ENCODE measurements around the gene RALGAPA2. TPM values are rescaled to one million over a fixed set of nuclear protein-coding genes. Genes with fewer than 3 reads are reported as not detected.
"Not testable (repeated sequence)": the region's sequence is repeated elsewhere in the genome, so short reads cannot be mapped to it uniquely, and the experiment has no call there.

Gene RALGAPA2
- total RNA-seq, 2 donors from 2014 or later = 36.5 to 53.2 TPM

DNA sequence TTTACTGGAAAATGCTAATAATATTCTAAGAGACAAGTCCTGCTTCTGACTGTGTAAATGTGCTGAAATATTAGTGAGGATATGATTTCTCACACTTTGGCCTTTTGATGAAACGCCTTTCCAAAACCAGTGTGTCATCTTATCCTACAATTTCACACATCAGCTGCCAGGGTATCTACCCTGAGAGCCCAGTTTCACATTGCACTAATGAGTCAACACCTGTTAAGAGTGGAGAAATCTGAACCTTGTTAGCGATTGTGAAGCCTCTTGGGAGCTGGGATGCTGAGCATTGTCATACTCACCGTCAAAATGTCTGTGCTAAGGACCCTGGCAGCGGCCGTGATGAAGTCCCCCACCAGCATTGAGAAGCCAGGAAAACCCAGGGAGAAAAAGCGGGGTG lies 166.0 kb downstream of the RALGAPA2 start:
- 92% methylated on average over 6 of the region's 6 CpGs for WGBS
- TF ChIP-seq POLR2AphosphoS5 (IDR thresholded peaks at IDR 0.05) = no peak
- TF ChIP-seq, protein P1, sequence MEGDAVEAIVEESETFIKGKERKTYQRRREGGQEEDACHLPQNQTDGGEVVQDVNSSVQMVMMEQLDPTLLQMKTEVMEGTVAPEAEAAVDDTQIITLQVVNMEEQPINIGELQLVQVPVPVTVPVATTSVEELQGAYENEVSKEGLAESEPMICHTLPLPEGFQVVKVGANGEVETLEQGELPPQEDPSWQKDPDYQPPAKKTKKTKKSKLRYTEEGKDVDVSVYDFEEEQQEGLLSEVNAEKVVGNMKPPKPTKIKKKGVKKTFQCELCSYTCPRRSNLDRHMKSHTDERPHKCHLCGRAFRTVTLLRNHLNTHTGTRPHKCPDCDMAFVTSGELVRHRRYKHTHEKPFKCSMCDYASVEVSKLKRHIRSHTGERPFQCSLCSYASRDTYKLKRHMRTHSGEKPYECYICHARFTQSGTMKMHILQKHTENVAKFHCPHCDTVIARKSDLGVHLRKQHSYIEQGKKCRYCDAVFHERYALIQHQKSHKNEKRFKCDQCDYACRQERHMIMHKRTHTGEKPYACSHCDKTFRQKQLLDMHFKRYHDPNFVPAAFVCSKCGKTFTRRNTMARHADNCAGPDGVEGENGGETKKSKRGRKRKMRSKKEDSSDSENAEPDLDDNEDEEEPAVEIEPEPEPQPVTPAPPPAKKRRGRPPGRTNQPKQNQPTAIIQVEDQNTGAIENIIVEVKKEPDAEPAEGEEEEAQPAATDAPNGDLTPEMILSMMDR (IDR thresholded peaks at IDR 0.05) = no peak
- TF ChIP-seq POLR2A (IDR thresholded peaks at IDR 0.05) = no peak
- no peaks in the 10 kb centered on the region for H3K4me1 ChIP-seq (replicated peaks)

DNA sequence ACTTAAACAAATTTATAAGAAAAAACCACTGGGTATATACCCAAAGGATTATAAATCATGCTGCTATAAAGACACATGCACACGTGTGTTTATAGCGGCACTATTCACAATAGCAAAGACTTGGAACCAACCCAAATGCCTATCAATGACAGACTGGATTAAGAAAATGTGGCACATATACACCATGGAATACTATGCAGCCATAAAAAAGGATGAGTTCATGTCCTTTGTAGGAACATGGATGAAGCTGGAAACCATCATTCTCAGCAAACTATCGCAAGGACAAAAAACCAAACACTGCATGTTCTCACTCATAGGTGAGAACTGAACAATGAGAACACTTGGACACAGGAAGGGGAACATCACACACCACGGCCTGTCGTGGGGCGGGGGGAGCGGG lies 169.1 kb downstream of the RALGAPA2 start:
- H3K4me3 ChIP-seq; H3K36me3 ChIP-seq; H3K4me1 ChIP-seq (replicated peaks); DNase-seq (ENCODE audit: low spot score); H3K27me3 ChIP-seq (replicated peaks; ENCODE audit: insufficient read depth); intact Hi-C loops (cut with DNase I); H3K9me3 ChIP-seq; H3K27ac ChIP-seq: not testable (repeated sequence)
- WGBS = 96% methylated on average over 7 of the region's 7 CpGs

More for the DNA sequence above, 166.0 kb downstream of the RALGAPA2 start:
- no peak for DNase-seq (ENCODE audit: low spot score)
- H3K9me3 ChIP-seq = no peaks in the 10 kb centered on the region
- H3K36me3 ChIP-seq = no peaks in the 10 kb centered on the region
- H3K27ac ChIP-seq = no peak overlapping the region
- intact Hi-C loops (cut with DNase I) = no loop called here
- H3K4me3 ChIP-seq = no peak overlapping the region
- no peaks in the 10 kb centered on the region for H3K27me3 ChIP-seq (replicated peaks; ENCODE audit: insufficient read depth)

DNA sequence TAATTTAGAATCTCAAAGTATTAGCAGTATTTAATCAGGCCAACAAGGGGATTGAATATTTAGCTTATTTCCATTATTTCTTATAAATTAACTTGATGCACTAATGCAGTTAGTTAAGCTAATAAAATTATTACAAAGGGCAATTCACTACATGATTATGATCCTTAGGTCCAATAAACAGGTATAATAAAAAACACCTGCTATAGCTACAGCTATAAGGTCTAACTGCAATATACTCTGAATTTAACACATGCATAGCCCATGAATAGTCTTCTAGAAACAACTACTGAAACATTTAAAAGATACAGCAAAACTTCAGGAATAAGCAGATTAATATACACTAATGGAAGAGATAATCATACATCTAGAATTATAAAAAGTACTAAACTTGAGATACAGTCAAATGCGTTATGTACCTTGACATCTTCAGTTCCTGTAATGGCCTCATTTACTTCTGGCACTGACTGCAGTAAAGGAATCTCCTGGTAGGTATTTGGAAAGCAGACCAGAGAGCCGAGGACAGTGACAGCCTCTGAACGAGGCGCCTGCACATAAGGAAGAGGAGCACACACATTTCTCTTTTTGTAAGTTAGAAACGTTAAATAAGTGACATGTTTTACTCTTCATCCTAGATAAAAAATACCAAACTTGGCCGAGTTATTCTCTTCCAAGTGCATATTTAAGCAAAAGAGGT lies 176.1 kb downstream of the RALGAPA2 start:
- DNase-seq (ENCODE audit: low spot score) = no peak
- H3K27ac ChIP-seq = no peak overlapping the region
- no peak for TF ChIP-seq POLR2A (IDR thresholded peaks at IDR 0.05)
- TF ChIP-seq, protein P1 (IDR thresholded peaks at IDR 0.05) = no peak
- TF ChIP-seq POLR2AphosphoS5 (IDR thresholded peaks at IDR 0.05) = no peak
- no peak overlapping the region for H3K4me3 ChIP-seq
- intact Hi-C loops (cut with DNase I) = no loop called here
- no peaks in the 10 kb centered on the region for H3K4me1 ChIP-seq (replicated peaks)
- H3K36me3 ChIP-seq = no peaks in the 10 kb centered on the region
- H3K9me3 ChIP-seq = no peaks in the 10 kb centered on the region
- WGBS = 71% methylated on average over 6 of the region's 6 CpGs
- H3K27me3 ChIP-seq (replicated peaks; ENCODE audit: insufficient read depth) = no peaks in the 10 kb centered on the region

DNA sequence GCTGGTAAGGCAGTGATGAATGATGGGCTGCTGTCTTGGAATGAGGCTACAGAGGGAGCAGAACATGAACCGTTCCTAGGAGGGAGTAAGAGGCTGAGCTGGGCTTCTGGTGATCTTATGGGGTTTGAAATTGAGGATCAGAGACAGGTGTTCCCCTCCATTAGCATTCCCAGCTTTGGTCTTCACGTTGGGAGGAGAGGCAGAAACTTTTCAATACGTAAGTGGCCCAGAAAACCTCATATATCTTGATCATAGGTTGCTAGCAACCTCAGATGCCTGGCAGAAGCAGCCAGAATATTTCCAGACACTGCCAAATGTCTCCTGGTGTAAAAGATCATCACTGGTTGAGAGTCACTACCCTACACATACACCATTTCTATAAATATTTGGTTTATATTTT lies 177.4 kb downstream of the RALGAPA2 start:
- Histone ChIP-seq H3K4me1 (replicated peaks) (no peaks in the 10 kb centered on the region), H3K9me3 (no peaks in the 10 kb centered on the region), H3K27me3 (replicated peaks; ENCODE audit: insufficient read depth) (no peaks in the 10 kb centered on the region), H3K27ac (no peak overlapping the region), H3K36me3 (no peaks in the 10 kb centered on the region), H3K4me3 (no peak overlapping the region)
- intact Hi-C loops (cut with DNase I) = no loop called here
- 83% methylated on average over 3 of the region's 3 CpGs for WGBS
- TF ChIP-seq POLR2AphosphoS5 (IDR thresholded peaks at IDR 0.05) (no peak), POLR2A (IDR thresholded peaks at IDR 0.05) (no peak)
- TF ChIP-seq, protein P1 (IDR thresholded peaks at IDR 0.05) = no peak
- no peak for DNase-seq (ENCODE audit: low spot score)

DNA sequence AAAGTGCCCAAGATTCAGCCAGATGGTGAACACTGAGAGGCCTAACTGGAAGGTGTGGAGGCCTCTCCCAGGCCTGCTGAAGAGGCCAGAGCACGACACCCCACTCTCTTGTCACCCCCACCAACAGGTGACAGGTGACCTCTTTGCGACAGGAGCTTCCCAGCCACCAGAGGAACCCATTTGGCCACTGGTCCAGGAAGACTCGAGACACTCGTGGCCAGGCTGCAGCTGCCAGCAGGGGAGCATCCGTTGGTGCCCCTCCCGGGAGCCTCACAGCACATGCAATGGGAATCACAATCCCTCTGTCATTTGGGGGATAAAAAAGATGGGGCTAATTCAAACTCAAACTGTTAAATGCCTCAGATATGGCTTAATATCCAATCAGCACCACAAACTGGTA lies 181.2 kb downstream of the RALGAPA2 start:
- 93% methylated on average over 6 of the region's 6 CpGs for WGBS
- no peak for DNase-seq (ENCODE audit: low spot score)
- H3K4me1 ChIP-seq (replicated peaks) = no peaks in the 10 kb centered on the region
- H3K27ac ChIP-seq = no peak overlapping the region
- intact Hi-C loops (cut with DNase I) = no loop called here
- TF ChIP-seq, protein P1 (IDR thresholded peaks at IDR 0.05) = no peak
- TF ChIP-seq POLR2AphosphoS5 (IDR thresholded peaks at IDR 0.05) = no peak
- TF ChIP-seq POLR2A (IDR thresholded peaks at IDR 0.05) = no peak
- H3K9me3 ChIP-seq = no peaks in the 10 kb centered on the region
- H3K27me3 ChIP-seq (replicated peaks; ENCODE audit: insufficient read depth) = no peaks in the 10 kb centered on the region
- H3K36me3 ChIP-seq = no peaks in the 10 kb centered on the region
- H3K4me3 ChIP-seq = no peak overlapping the region
